OCI-LY3 (cell line): ENCODE measurements around the gene IGFL2.
"Not testable (repeated sequence)": the region's sequence is repeated elsewhere in the genome, so short reads cannot be mapped to it uniquely, and the experiment has no call there.

Experiments
- H2AFZ ChIP-seq: fragments of 200-600, 300-600 bp; shearing (Covaris generic); 2 replicates; pipeline ENCODE4 v1.6.0; 2014; ENCODE audit warnings: antibody characterized with exemption, low read depth, low read length
- H3K27ac ChIP-seq: fragments of 200-600, 300-600 bp; sonication (generic); 2 replicates; pipeline ENCODE4 v1.5.1; 2014; ENCODE audit warnings: mild to moderate bottlenecking, low read length, moderate library complexity, mixed read lengths
- H3K27me3 ChIP-seq: fragments of 200-600, 300-600 bp; sonication (generic); 2 replicates; pipeline ENCODE4 v1.6.1; 2014; ENCODE audit warnings: low read depth, low read length, mixed read lengths
- H3K36me3 ChIP-seq: fragments of 200-600, 300-600 bp; sonication (generic); replicated peaks from 2 replicates; pipeline ENCODE3; 2014; ENCODE audit warnings: low read depth, low read length, mixed read lengths
- H3K4me1 ChIP-seq: fragments of 300-600, 200-600 bp; sonication (generic); 2 replicates; pipeline ENCODE4 v1.6.1; 2014; ENCODE audit warnings: low read length, mixed read lengths
- H3K4me2 ChIP-seq: fragments of 200-600, 300-600 bp; sonication (generic); 2 replicates; pipeline ENCODE4 v1.6.1; 2014; ENCODE audit warnings: low read length, mixed read lengths
- H3K4me3 ChIP-seq: fragments of 300-600, 200-600 bp; sonication (generic); 2 replicates; pipeline ENCODE4 v1.5.1; 2014; ENCODE audit warnings: antibody characterized with exemption, mild to moderate bottlenecking, low read length, moderate library complexity
- H3K79me2 ChIP-seq: fragments of 300-600, 200-600 bp; shearing (Covaris generic); 2 replicates; pipeline ENCODE4 v1.6.1; 2014; ENCODE audit warnings: mild to moderate bottlenecking, low read length, mixed read lengths
- H3K9ac ChIP-seq: fragments of 300-600, 200-600 bp; shearing (Covaris generic); 2 replicates; pipeline ENCODE4 v1.6.0; 2014; ENCODE audit warnings: mild to moderate bottlenecking, low read length, moderate library complexity
- H3K9me3 ChIP-seq: fragments of 200-600, 300-600 bp; shearing (Covaris generic); 2 replicates; pipeline ENCODE4 v1.6.1; 2014; ENCODE audit warnings: low read length, mixed read lengths; ENCODE audit not compliant: insufficient read depth
- H4K20me1 ChIP-seq: fragments of 200-600, 300-600 bp; sonication (generic); 2 replicates; pipeline ENCODE4 v1.6.1; 2016; ENCODE audit warnings: low read length, mixed read lengths; ENCODE audit not compliant: insufficient read depth
- EZH2phosphoT487 ChIP-seq: fragments of 200-600 bp; shearing (Covaris generic); IDR thresholded peaks from 2 replicates; pipeline ENCODE4 v1.6.1; 2018; ENCODE audit warnings: antibody characterized with exemption, mixed run types, low read depth
- TF ChIP-seq, protein P1 (sequence below): fragments of 200-600, 300-600 bp; sonication (generic); IDR thresholded peaks from 2 replicates; pipeline ENCODE4 v1.5.1; 2014; ENCODE audit warnings: antibody characterized with exemption, low read length, low read depth

Gene IGFL2

DNA sequence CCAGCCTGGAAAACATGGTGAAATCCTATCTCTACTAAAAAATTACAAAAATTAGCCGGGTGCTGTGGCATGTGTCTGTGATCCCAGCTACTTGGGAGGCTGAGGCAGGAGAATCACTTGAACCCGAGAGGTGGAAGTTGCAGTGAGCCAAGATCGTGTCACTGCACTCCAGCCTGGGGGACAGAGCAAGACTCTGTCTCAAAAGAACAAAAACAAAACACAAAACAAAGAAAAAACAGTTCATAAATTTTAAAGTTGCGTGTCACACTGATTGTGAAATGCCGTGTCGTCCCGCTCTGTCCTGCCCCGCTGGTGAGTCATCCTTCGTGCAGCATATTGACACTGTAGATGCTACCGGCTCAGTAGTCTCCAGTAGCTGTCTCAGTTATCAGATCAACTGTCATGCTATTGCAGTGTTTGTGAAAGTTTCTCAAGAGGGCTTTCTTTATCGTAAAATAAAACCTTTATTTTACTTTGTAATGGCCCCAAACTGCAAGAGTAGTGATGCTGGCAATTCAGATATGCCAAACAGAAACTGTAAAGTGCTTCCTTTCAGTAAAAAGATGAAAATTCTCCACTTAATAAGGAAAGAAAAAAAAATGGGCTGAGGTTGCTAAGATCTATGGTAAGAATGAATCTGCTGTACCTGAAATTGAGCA, 45.1 kb downstream of the IGFL2 start:
- Histone ChIP-seq H3K79me2 (no peaks in the 10 kb centered on the region), H3K4me3 (no peak overlapping the region), H3K9ac (no peak overlapping the region), H3K27ac (no peak overlapping the region), H3K4me1 (peaks cover 20% of the 10 kb centered on the region), H3K4me2 (no peak overlapping the region), H4K20me1 (no peaks in the 10 kb centered on the region), H2AFZ (no peak overlapping the region), H3K27me3 (peaks cover 45% of the 10 kb centered on the region), H3K9me3 (no peaks in the 10 kb centered on the region), H3K36me3 (no peaks in the 10 kb centered on the region)
- TF ChIP-seq, protein P1, sequence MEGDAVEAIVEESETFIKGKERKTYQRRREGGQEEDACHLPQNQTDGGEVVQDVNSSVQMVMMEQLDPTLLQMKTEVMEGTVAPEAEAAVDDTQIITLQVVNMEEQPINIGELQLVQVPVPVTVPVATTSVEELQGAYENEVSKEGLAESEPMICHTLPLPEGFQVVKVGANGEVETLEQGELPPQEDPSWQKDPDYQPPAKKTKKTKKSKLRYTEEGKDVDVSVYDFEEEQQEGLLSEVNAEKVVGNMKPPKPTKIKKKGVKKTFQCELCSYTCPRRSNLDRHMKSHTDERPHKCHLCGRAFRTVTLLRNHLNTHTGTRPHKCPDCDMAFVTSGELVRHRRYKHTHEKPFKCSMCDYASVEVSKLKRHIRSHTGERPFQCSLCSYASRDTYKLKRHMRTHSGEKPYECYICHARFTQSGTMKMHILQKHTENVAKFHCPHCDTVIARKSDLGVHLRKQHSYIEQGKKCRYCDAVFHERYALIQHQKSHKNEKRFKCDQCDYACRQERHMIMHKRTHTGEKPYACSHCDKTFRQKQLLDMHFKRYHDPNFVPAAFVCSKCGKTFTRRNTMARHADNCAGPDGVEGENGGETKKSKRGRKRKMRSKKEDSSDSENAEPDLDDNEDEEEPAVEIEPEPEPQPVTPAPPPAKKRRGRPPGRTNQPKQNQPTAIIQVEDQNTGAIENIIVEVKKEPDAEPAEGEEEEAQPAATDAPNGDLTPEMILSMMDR: no peak
- TF ChIP-seq EZH2phosphoT487: no peak

DNA sequence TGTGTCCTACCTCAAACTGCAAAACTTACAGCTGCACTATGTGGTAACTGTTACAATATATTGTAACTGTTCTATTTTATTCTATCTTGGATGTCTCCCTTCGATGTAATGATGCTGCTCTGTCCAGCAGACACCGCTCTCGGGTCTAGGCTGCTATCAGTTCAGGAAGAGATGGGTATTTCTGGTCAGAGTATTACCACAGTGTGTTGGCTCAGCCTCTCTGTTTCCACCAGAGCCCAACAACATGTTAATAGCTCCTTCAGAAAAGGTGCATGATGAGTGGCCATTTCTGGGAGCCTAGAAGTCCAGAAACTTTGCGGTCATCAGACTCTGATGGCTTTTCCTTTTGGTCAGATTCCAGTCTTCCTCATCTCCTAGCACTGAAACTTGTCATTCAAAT, 45.6 kb downstream of the IGFL2 start:
- Histone ChIP-seq H2AFZ (no peak overlapping the region), H3K27ac (no peak overlapping the region), H3K27me3 (peaks cover 49% of the 10 kb centered on the region), H3K79me2 (no peaks in the 10 kb centered on the region), H3K4me3 (no peak overlapping the region), H3K4me2 (no peak overlapping the region), H3K9me3 (no peaks in the 10 kb centered on the region), H3K4me1 (peaks cover 20% of the 10 kb centered on the region), H3K9ac (no peak overlapping the region), H4K20me1 (no peaks in the 10 kb centered on the region), H3K36me3 (no peaks in the 10 kb centered on the region)
- TF ChIP-seq, protein P1: no peak
- TF ChIP-seq EZH2phosphoT487: no peak

DNA sequence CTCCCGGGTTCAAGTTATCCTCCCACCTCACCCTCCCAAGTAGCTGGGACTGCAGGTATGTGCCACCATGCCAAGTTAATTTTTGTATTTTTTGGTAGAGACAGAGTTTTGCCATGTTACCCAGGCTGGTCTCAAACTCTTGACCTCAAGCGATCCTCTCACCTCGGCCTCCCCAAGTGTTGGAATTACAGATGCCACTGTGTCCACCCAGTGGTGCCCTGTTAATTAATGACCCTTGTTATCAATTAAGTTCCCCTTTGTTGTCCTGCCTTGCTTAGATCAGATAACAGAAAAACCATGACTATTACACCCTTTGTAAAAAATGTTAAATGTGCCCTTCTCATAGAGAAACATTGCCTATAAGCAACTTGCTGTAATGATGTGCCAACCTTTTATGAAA, 47.1 kb downstream of the IGFL2 start:
- peaks cover 13% of the 10 kb centered on the region for H3K4me1 ChIP-seq
- H3K9me3 ChIP-seq: no peaks in the 10 kb centered on the region
- H3K36me3 ChIP-seq: no peaks in the 10 kb centered on the region
- H4K20me1 ChIP-seq: no peaks in the 10 kb centered on the region
- TF ChIP-seq, protein P1: no peak
- no peak for TF ChIP-seq EZH2phosphoT487
- H3K9ac ChIP-seq: no peak overlapping the region
- no peaks in the 10 kb centered on the region for H3K79me2 ChIP-seq
- no peak overlapping the region for H3K4me2 ChIP-seq
- no peak overlapping the region for H3K27ac ChIP-seq
- H3K4me3 ChIP-seq: no peak overlapping the region
- no peak overlapping the region for H2AFZ ChIP-seq
- peaks cover 47% of the 10 kb centered on the region for H3K27me3 ChIP-seq

DNA sequence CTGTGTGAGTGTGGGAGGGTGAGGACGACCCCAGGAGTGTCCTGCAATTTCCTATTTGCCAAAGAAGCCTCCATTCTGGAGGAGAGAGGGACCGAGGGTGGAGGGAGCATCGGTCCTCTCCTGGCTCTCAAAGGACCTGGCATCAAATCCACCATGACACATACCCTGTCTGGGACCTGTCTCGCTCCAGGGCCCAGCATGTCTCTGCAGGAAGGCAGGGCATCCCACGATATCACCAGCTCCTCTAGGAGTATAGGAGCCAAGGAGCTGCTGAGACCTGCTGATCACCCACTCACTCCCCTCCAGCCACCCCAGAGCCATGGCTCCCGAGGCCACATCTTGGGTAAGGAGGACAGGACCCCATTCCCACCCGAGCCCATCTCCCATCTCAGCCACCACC, 47.9 kb downstream of the IGFL2 start:
- H3K4me2 ChIP-seq, H4K20me1 ChIP-seq, H3K79me2 ChIP-seq, H3K36me3 ChIP-seq, H3K9ac ChIP-seq, H3K9me3 ChIP-seq, H3K27ac ChIP-seq, H3K4me3 ChIP-seq, H2AFZ ChIP-seq: not testable (repeated sequence)
- peaks cover 12% of the 10 kb centered on the region for H3K4me1 ChIP-seq
- H3K27me3 ChIP-seq: peaks cover 44% of the 10 kb centered on the region
